Peyer's patch (tissue), 4 donors: ENCODE results near the gene BTLA.

Experiments
- CTCF ChIP-seq, 6 experiments: fragments of 450-650 bp in 4 of 6; fragments of 200-600 bp in 2 of 6; sonication (generic) in 1 of 6; IDR thresholded peaks; one replicate each; pipeline ENCODE4 v1.5.1; 2017 to 2019; ENCODE audit warnings: antibody characterized with exemption in 6 of 6, mild to moderate bottlenecking in 3 of 6, moderate library complexity in 1 of 6
- POLR2A ChIP-seq, 2 donors: fragments of 450-650 bp; IDR thresholded peaks; one replicate each; pipeline ENCODE4 v1.5.1; 2017; ENCODE audit warnings: antibody characterized with exemption in 2 of 2, mild to moderate bottlenecking in 2 of 2, moderate library complexity in 2 of 2

DNA sequence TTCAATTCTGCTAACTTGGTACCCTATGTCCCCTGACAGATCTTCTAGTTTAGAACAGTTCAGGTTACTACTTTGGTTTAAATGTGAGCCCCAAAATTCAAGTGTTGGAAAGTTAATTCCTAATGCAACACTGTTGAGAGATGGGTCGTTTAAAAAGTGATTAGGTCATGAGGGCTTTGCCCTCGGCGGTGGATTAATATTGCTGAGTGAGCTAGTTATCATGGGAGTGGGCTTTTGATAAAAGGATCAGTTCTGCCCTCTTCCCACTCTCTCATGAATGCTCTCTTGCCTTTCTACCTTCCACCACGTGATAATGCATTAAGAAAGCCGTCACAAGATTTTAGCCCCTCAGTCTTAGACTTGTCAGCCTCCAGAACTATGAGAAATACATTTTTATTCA lies 72.1 kb downstream of the BTLA start:
- TF ChIP-seq CTCF (IDR thresholded peaks at IDR 0.05) (no peak), POLR2A (IDR thresholded peaks at IDR 0.05) (no peak)
